GM19455 (cell line): Measurements from ENCODE around the gene ATP6V0B.

Experiments used
- ATAC-seq: cut with Tn5 transposase; IDR thresholded peaks from one replicate; pipeline ENCODE4 v1.9.1; 2021; ENCODE audit not compliant: unreplicated experiment

ATP6V0B gene

GRCh38 chr1:43974443-43975248 is at the start of gene ATP6V0B:
ATP6V0B (plus strand) TSS chr1:43974960; CDS start chr1:43975041, 81 bp downstream.
- peak; percentile 69 for ATAC-seq

GRCh38 chr1:43925846-43926245 is 48.9 kb upstream of the ATP6V0B start:
- ATAC-seq: no peak

- no peak for ATAC-seq
Measured at GRCh38 chr1:43930168-43930948, 44.4 kb upstream of the ATP6V0B start.

GRCh38 chr1:43930949-43931275 is 43.8 kb upstream of the ATP6V0B start:
- ATAC-seq: no peak

GRCh38 chr1:43931711-43932660 is 42.8 kb upstream of the ATP6V0B start:
- ATAC-seq: no peak

GRCh38 chr1:43932786-43933385 is 41.9 kb upstream of the ATP6V0B start:
- ATAC-seq: no peak

GRCh38 chr1:43933386-43934100 is 41.2 kb upstream of the ATP6V0B start, which contains the start of gene ARTN:
ARTN (plus strand) TSS chr1:43933801; CDS start chr1:43935657, 1,856 bp downstream.
- ATAC-seq: no peak

GRCh38 chr1:43934101-43934985 is 40.4 kb upstream of the ATP6V0B start:
- no peak for ATAC-seq

- no peak for ATAC-seq
Measured at GRCh38 chr1:43934986-43935324, 39.8 kb upstream of the ATP6V0B start.

GRCh38 chr1:43935711-43936427 is 38.9 kb upstream of the ATP6V0B start:
- ATAC-seq: no peak

GRCh38 chr1:43936431-43937151 is 38.2 kb upstream of the ATP6V0B start:
- ATAC-seq: no peak

- no peak for ATAC-seq
Measured at GRCh38 chr1:43937179-43937865, 37.4 kb upstream of the ATP6V0B start.

GRCh38 chr1:43938383-43938782 is 36.4 kb upstream of the ATP6V0B start:
- no peak for ATAC-seq

- no peak for ATAC-seq
Measured at GRCh38 chr1:43938892-43939587, 35.7 kb upstream of the ATP6V0B start.

- no peak for ATAC-seq
Measured at GRCh38 chr1:43942411-43942810, 32.3 kb upstream of the ATP6V0B start.

- ATAC-seq: no peak
Measured at GRCh38 chr1:43944860-43945259, 29.9 kb upstream of the ATP6V0B start.
